ENCODE results near the gene KIF6. TPM values are rescaled to one million over a fixed set of nuclear protein-coding genes. Genes with fewer than 3 reads are reported as not detected.
"Not testable (repeated sequence)": the region's sequence is repeated elsewhere in the genome, so short reads cannot be mapped to it uniquely, and the experiment has no call there.

Gene KIF6
- total RNA-seq, 1 donor from 2014 or later, result not detected

DNA sequence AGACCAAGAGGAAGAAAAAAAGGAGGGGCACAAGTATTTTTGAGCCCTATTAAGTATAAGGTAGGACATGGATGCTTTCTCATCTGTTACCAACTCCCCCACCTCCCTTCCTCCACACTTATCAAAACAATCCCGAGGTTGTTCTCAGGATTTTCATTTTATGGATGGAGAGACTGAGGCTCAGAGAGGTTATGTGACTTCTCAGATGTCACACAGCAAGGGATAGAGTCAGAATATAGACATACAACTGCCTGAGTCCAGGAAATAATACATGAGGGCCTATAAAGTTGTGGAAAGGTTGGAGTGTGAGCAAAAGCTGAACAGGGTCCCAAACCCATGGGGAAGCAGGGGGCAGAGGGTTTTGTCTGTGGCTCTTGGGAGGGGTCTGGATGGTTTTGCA is 430.3 kb downstream of the KIF6 start:
- intact Hi-C loops (cut with micrococcal nuclease), result no loop called here
- peaks cover 16% of the 10 kb centered on the region for H3K27me3 Mint-ChIP-seq
- H3K4me3 Mint-ChIP-seq, result no peak overlapping the region
- no peaks in the 10 kb centered on the region for H3K36me3 Mint-ChIP-seq (ENCODE audit: low read depth)
- ChIA-PET POLR2A (no interaction called here), CTCF (no interaction called here)
- TF ChIP-seq, protein P1, sequence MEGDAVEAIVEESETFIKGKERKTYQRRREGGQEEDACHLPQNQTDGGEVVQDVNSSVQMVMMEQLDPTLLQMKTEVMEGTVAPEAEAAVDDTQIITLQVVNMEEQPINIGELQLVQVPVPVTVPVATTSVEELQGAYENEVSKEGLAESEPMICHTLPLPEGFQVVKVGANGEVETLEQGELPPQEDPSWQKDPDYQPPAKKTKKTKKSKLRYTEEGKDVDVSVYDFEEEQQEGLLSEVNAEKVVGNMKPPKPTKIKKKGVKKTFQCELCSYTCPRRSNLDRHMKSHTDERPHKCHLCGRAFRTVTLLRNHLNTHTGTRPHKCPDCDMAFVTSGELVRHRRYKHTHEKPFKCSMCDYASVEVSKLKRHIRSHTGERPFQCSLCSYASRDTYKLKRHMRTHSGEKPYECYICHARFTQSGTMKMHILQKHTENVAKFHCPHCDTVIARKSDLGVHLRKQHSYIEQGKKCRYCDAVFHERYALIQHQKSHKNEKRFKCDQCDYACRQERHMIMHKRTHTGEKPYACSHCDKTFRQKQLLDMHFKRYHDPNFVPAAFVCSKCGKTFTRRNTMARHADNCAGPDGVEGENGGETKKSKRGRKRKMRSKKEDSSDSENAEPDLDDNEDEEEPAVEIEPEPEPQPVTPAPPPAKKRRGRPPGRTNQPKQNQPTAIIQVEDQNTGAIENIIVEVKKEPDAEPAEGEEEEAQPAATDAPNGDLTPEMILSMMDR (IDR thresholded peaks at IDR 0.05), result no peak
- no peak overlapping the region for H3K27ac Mint-ChIP-seq
- no peaks in the 10 kb centered on the region for H3K4me1 Mint-ChIP-seq
- DNase-seq (no peak), ATAC-seq (ENCODE audit: low read depth) (no peak)
- H3K9me3 Mint-ChIP-seq, result no peaks in the 10 kb centered on the region

- Mint-ChIP-seq H3K9me3 (no peaks in the 10 kb centered on the region), H3K36me3 (ENCODE audit: low read depth) (no peaks in the 10 kb centered on the region), H3K27ac (no peak overlapping the region), H3K27me3 (peaks cover 15% of the 10 kb centered on the region), H3K4me3 (no peak overlapping the region), H3K4me1 (no peaks in the 10 kb centered on the region)
- DNase-seq, result no peak
- POLR2A ChIA-PET, result no interaction called here
- TF ChIP-seq, protein P1 (IDR thresholded peaks at IDR 0.05), result no peak
- intact Hi-C loops (cut with micrococcal nuclease), result no loop called here
- CTCF ChIA-PET, result no interaction called here
- ATAC-seq (ENCODE audit: low read depth), result no peak
Measured at GRCh38 chr6:39294133-39294532, 431.1 kb downstream of the KIF6 start.

DNA sequence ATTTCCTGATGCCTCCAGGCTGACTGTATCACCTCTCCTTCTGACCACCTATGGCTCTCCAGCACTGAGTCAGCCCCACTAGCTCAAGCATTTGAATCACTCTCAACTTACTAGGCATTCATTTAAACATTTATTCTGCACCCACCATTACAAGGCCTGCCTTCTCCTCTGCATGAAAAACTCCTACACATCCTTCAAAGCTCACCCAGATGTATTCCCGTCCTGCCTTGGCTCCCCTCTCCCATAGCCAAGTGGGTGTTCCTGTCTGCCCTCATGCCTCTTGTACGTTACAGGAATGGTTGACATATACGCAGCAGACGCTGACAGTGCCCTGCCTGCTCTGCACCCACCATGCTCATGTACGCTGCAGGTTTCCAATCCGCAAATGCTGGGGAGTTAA is 432.6 kb downstream of the KIF6 start:
- H3K36me3 Mint-ChIP-seq (ENCODE audit: low read depth), result no peaks in the 10 kb centered on the region
- POLR2A ChIA-PET, result no interaction called here

DNA sequence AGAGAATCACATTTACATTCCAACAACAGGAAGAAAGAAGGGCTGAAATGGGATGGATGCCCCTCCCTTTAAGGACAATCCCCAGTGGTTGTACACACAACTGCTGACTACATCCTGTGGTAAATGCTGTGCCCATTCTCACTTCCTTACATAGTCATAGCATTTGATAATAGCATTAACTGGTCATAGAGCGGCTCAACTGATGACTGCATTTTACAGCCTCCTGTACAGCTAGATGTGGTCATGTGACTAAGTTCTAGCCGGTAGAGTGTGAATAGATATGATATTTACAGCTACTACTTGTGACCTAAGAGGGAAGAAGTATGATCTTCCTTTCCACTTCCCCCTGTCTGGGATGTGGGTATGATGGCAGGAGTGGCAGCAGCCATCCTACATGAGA is 435.7 kb downstream of the KIF6 start:
- Mint-ChIP-seq H3K36me3 (ENCODE audit: low read depth) (no peaks in the 10 kb centered on the region), H3K4me1 (no peaks in the 10 kb centered on the region), H3K4me3 (no peak overlapping the region), H3K9me3 (peaks cover 3% of the 10 kb centered on the region), H3K27ac (no peak overlapping the region), H3K27me3 (peaks cover 14% of the 10 kb centered on the region)
- DNase-seq (no peak), ATAC-seq (ENCODE audit: low read depth) (no peak)
- intact Hi-C loops (cut with micrococcal nuclease), result no loop called here
- TF ChIP-seq, protein P1 (IDR thresholded peaks at IDR 0.05), result no peak
- POLR2A ChIA-PET, result no interaction called here
- CTCF ChIA-PET, result no interaction called here

More for the DNA sequence above, 432.6 kb downstream of the KIF6 start:
- DNase-seq, result no peak
- no peak overlapping the region for H3K27ac Mint-ChIP-seq
- no peaks in the 10 kb centered on the region for H3K4me1 Mint-ChIP-seq
- H3K4me3 Mint-ChIP-seq, result no peak overlapping the region
- CTCF ChIA-PET, result no interaction called here
- peaks cover 17% of the 10 kb centered on the region for H3K27me3 Mint-ChIP-seq
- intact Hi-C loops (cut with micrococcal nuclease), result no loop called here
- TF ChIP-seq, protein P1 (IDR thresholded peaks at IDR 0.05), result no peak
- H3K9me3 Mint-ChIP-seq, result peaks cover 3% of the 10 kb centered on the region
- no peak for ATAC-seq (ENCODE audit: low read depth)

DNA sequence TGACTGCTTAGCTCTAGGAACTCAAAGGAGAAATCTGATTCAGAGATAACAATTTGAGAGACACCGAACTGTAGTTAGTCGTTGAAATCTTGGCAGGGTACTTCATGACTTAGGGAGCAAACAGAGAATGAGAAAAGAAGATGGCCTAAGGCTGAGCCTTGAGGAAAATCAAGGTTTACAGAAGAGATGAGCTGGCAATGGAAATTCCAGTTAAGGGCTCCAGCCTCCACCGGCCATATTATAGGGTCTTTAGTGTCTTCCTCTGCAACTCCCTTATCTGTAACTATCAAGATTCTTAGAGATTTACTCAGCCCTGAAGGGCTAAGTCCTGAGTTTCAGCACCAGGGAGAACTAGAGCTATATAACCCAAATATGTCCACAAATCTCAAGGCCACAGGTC is 437.6 kb downstream of the KIF6 start:
- Mint-ChIP-seq H3K9me3 (peaks cover 3% of the 10 kb centered on the region), H3K4me3 (no peak overlapping the region), H3K27ac (no peak overlapping the region), H3K27me3 (peaks cover 12% of the 10 kb centered on the region), H3K36me3 (ENCODE audit: low read depth) (no peaks in the 10 kb centered on the region), H3K4me1 (no peaks in the 10 kb centered on the region)
- intact Hi-C loops (cut with micrococcal nuclease), result no loop called here
- ChIA-PET CTCF (no interaction called here), POLR2A (no interaction called here)
- ATAC-seq (ENCODE audit: low read depth), result no peak
- no peak for DNase-seq
- TF ChIP-seq, protein P1 (IDR thresholded peaks at IDR 0.05), result no peak

- H3K27me3 Mint-ChIP-seq, result peaks cover 12% of the 10 kb centered on the region
- H3K36me3 Mint-ChIP-seq (ENCODE audit: low read depth); ATAC-seq (ENCODE audit: low read depth); POLR2A ChIA-PET; H3K27ac Mint-ChIP-seq; H3K9me3 Mint-ChIP-seq; intact Hi-C loops (cut with micrococcal nuclease); H3K4me3 Mint-ChIP-seq; H3K4me1 Mint-ChIP-seq; CTCF ChIA-PET; DNase-seq: not testable (repeated sequence)
Measured at GRCh38 chr6:39286596-39286995, 438.6 kb downstream of the KIF6 start.
